HG02938 (cell line): ENCODE measurements around the gene CCDC182.

Source experiments
- ATAC-seq: cut with Tn5 transposase; IDR thresholded peaks from one replicate; pipeline ENCODE4 v1.9.1; 2021; ENCODE audit warnings: mild to moderate bottlenecking, moderate library complexity; ENCODE audit not compliant: unreplicated experiment

The CCDC182 gene

DNA sequence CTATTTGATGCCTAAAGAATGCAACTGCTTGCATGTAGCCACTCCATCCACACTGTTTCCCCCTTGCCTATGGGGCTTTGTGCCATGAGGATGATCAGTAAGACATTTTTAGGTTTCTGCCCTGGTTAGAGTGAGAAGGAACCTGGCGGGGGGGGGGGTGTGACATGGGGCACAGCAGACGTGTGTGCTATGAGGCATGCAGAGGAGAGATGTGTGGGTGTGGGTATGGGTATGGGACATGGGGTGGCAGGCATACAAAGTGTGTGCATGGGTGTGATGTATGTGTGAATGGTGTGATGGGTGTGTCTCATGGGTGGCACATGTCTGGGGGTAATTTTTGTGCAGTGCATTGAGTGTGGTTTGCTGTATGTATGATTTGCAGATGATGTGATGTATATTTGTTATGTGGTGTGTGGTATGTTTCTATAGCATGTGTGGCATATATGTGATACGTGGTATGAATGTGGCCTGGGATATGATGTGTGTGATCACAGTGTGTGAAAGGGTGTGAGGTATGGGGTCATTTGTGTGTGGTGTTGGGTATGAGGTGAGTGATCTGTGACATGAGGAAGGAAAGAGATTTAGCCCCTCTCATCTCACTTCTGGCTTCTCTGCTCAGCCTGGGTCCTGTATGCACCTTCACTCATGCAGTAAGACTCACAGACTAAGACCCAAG lies 14.9 kb downstream of the CCDC182 start:
- ATAC-seq = no peak

- ATAC-seq = no peak
These were observed 17.4 kb downstream of the CCDC182 start for GRCh38 chr17:57727630-57728175.

DNA sequence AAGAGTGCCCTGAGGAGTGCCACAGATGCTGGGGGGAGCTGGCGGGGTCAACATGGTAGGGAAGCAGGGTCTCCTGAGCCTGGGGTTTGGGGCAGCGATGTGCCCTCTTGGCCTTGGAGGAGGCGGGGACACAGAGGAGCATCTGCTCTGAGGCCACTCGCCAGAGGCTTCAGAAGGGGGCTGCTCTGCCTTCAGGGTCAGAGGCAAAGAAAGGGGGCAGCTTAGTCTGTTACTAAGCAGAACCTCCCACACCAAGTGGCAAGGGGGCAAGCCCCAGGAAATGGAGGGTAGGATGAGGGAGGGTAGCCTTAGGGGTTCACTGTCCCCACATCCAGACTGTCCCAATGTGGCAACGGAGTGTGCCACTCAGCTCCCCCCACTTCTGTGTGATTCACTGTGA lies 18.3 kb downstream of the CCDC182 start:
- no peak for ATAC-seq

- ATAC-seq = no peak
These were observed 18.8 kb downstream of the CCDC182 start for GRCh38 chr17:57726213-57726790.

DNA sequence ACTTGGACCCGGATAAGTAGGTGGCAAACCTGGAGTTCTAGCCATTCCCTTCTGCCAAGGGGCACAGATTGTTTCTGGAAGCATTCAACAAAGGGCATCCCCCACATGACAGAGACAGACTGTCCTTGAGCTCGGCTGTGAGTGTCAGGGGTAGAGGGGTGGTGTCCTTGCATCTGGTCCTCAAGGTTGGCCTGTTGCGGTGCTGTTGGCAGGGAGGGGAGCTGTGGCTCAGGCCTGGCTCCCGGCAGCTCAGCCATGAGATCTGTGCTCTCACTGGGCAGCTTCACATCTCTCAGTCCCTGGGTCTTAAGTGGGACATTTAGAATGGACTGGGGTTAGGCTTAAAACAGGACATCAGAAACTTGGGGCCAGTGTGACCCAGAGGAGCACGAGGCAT lies 20.4 kb downstream of the CCDC182 start:
- no peak for ATAC-seq

DNA sequence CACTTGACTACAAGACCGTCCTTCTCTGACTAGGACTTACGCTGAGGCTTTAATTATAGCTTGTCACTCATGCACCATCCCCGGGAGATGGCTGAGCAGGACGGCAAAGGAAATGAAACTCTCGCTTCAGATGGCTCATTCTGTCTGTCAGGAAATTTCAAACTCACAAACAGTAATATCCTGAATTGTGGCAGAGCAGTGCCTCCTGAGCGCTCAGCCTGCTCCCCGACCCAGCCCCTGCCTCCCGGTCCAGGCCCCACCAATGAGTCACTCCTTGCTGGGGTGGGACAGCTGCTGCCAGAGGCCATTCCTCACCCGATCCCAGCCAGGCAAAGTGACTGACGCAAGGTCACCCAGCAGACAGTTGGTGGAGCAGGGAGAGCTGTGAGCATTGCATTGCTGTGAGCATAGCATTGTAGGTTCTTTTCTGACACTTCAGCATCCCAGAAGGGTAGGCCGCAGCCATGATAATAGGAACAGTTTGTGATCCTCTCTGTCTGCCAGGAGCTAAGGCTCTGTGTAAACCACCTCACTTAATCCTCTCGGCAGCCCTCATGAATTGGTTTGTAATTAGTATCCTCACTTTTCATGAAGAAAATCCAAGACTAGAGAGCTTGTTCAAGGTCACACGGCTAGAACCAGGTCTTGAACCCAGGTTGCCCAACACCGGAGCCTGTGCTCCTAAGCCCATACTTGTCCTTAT lies 20.9 kb downstream of the CCDC182 start:
- no peak for ATAC-seq

- no peak for ATAC-seq
These were observed 21.6 kb downstream of the CCDC182 start for GRCh38 chr17:57723427-57724025.

DNA sequence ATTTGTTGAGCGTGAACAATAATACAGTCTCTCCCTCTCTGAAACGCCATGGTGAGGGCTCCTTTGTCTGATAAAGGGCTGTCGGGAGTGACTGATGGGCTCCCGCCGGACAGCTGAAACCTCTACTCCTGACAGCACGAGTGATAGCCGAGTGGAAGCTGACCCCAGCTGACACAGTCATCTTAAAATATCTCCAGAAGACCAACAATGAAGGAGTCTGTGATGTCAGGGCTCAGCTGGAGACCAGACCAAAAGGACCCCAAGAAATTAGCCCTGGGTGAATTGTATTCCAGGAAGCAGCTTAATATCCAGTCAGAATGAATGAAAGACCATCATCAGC lies 22.4 kb downstream of the CCDC182 start:
- no peak for ATAC-seq

DNA sequence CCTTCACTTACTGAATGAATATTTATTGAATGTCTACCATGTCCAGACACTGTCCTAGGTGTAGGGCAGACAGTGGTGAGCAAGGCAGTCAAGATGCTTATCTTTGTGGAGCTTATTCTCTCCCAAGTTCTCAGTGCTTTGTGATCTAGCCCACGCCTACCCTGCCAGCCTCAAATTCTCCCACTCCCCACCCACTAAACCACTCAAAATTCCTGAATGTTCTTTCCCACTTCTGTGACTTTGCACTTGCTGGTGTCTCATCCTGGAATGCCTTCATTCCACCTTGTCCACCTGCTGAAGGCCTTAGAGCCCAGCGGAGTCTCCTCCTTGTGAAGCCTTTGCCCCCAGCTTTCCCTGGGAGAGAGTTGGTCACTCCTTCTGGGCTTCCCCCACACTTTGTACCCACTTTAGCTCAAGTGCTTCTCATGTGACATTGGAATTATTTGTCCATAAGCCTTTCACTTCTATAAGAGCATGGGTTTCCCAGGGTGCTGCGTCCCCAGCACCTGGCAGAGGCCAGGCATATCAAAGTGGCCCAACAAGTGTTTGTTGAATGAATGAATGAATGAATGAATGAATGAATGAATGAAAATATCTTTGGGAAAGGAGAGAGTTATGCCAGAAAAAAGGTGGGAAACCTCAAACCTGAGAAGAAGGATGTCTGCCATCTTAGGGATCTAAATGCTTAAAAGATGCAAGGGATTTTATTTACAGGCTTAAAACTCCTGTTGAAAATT lies 23.0 kb downstream of the CCDC182 start:
- no peak for ATAC-seq

- ATAC-seq = no peak
These were observed 24.6 kb downstream of the CCDC182 start for GRCh38 chr17:57720386-57721035.

DNA sequence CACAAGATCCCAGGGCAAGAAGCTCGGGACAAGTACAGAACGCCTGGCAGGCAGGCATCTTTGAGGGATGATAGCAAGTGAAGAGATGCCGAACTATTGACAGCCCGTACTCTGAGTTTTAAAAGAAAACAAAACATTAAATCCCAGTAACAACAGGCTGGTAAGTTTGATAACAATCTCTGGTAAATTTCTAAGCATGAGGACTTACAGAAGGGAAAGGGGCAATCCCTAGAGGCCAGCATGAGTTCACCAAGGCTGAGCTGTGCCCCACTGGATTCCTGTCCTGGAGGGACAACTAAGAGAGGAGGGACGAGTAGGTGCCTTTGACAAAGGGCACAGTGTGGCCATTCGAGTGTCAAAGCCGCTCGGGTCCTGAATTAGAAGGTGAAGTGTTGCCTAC lies 26.2 kb downstream of the CCDC182 start:
- no peak for ATAC-seq

DNA sequence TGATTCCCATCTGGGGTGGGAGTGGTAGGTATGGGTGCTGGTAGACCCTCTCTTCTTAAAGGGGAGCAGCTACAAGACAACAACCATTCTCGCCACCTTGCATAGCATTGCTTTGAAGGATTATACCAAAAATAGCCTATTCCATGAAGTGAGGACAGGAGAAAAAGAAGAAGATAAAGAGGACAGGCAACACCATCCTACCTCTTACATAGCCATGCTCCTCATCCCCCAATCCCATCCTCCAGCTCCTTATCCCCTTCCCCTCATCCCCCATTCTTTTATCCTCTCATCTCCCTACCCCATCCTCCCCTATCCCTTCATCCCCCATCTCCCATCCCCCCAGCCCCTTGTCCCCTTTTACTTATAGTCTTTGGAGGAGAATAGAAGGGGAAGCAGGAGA lies 29.1 kb downstream of the CCDC182 start:
- no peak for ATAC-seq

- ATAC-seq = no peak
These were observed 30.4 kb downstream of the CCDC182 start for GRCh38 chr17:57714665-57715180.

- no peak for ATAC-seq
These were observed 32.0 kb downstream of the CCDC182 start for GRCh38 chr17:57713140-57713539.

- no peak for ATAC-seq
These were observed 36.7 kb downstream of the CCDC182 start for GRCh38 chr17:57708410-57708809.

DNA sequence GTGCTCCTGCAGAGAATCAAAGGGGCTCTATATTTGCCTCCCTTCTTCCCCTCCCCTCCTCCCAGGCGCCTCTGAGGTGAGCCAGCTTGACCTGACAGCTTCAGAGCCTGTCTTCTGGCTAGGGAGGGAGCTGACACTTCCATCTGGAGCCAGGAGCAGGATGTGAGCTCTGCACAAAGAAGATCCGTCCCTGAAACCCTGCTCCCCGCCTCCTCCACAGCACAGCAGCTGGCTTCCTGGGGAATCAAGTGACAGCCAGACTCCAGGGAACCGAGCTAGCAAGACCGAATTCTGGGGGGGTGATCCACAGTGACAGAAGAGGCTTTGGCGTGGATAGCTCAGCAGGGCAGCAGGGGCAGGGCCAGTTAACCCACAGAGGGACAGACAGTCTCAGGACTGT lies 37.2 kb downstream of the CCDC182 start:
- no peak for ATAC-seq

DNA sequence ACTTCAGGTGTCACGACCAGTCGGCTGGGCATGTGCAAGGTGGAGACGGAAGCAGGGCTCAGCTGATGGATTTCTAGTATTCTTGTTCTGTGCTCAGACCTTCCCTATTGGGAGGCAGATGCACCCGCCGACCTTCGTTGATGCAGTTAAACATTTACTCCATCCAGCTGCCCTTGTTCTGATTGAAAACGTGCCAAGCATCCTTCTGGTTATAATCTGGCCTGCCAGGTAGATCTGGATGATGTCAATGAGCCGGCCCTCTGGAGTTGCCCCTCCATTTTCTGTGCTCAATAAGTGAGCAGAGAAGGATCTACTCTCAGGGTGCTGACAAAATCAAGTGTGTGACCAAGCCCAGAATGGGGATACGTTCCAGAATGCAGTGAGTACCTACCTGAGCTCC lies 38.3 kb downstream of the CCDC182 start:
- ATAC-seq = no peak

GRCh38 chr17:57705921-57706695 lies 39.0 kb downstream of the CCDC182 start:
- no peak for ATAC-seq

DNA sequence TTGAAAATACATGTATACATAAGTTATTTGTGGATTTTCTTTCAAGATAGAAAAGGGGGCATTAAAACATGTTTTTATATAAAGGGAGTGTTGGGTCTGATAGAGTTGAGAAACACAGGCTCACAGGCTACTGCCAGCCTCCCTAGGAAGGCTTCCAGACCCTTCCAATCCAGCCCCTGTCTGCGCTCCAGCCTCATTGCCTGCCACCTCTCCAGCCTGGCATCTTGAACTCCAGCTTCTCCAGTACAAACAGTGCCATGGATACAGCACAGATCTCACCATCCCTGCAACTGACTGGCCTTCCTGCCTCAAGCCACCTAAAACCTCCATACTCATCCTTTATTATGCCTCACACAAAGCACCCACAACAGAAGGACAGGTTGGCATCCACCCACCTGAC lies 40.7 kb downstream of the CCDC182 start:
- no peak for ATAC-seq

- ATAC-seq = no peak
These were observed 41.8 kb downstream of the CCDC182 start for GRCh38 chr17:57703273-57703672.
